Activated CD4-positive, alpha-beta T cell treated with anti-CD3 and anti-CD28 coated beads for 24 hours (primary cell): ENCODE measurements around the gene NFATC1.

Experiments
- DNase-seq, 2 donors: peaks; one replicate each; pipeline ENCODE4 v3.0.0-alpha.2; 2020; ENCODE audit warnings: low read depth in 2 of 2

The NFATC1 gene

GRCh38 chr18:79457239-79457638, 61.5 kb downstream of the NFATC1 start:
- no peak for DNase-seq

GRCh38 chr18:79457652-79458051, 61.9 kb downstream of the NFATC1 start:
- no peak for DNase-seq

DNA sequence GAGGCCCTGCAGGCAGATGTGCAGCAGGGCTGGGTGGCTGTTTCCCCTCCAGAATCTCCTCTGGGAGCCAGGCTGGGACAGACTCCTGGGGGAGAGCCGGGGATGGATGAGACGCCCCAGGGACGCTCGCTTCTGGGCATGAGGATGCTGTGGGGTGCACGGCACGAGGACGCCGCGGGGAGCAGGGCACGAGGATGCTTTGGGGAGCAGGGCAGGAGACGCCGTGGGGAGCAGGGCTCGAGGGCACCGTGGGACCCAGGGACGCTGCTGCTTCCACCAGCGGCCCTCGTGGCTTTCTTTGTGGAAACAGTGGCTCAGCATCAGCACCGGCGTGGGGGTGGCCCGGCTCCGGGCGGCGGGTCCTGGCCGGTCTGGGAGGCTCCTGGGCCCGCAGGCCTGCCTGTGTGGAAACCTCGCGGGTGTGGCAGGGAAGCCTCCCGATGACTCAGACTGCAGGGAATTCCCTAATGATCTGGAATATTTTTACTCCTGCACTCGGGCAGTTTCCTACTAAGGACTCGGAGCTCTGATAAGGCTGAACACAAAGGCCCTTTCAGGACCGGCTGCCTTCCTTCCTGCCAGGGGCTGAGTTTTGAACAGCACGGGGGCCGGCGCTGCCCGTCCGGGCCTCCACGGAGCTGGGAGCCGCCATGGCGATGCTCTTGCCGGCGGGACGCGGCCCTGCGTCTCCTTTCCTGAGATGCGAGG, 62.6 kb downstream of the NFATC1 start:
- DNase-seq, result no peak

DNA sequence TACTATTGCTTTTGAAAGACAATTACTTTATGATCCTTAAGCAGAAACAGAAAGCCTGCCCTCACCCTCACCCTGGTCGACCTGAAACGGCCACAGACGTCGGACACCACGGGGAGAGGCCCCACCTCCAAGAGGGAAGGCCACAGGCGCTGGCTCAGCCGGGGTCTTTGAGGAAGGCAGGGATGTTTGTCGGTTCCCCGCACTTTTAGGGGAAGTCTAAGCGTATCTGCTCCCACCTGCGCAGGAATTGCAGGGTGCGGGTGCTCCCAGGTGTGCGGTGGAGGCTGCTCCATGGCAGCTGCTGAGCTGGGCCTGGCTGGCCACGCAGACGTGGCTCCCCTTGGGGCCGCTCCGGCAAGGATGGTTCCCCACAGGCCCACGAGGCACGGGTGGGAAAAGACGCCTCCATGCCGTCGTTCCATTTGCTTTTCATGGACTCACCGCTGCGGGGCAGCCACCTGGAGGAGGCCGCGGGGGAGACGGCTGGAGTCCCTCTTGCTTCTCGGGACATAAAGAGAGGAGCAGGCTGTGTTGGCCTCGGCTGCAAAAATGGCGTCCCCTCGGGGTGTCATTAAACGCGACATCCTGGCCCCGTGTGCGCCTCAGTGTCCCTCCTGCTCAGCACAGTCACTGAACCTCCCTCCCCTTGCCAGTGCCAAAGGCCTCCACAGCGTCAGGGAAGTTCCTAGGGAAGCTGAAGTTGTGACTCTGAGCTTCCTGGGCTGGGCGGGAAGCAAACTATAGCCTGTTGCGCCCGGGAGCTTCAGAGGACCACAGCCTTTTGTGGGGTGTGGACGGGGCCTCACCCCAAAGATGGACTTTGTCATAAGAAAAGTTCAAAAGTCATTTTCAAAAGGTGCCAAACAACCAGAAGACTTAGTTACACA, 63.4 kb downstream of the NFATC1 start:
- DNase-seq, result no peak

- DNase-seq, result no peak
Measured at GRCh38 chr18:79459946-79460480, 64.3 kb downstream of the NFATC1 start.

DNA sequence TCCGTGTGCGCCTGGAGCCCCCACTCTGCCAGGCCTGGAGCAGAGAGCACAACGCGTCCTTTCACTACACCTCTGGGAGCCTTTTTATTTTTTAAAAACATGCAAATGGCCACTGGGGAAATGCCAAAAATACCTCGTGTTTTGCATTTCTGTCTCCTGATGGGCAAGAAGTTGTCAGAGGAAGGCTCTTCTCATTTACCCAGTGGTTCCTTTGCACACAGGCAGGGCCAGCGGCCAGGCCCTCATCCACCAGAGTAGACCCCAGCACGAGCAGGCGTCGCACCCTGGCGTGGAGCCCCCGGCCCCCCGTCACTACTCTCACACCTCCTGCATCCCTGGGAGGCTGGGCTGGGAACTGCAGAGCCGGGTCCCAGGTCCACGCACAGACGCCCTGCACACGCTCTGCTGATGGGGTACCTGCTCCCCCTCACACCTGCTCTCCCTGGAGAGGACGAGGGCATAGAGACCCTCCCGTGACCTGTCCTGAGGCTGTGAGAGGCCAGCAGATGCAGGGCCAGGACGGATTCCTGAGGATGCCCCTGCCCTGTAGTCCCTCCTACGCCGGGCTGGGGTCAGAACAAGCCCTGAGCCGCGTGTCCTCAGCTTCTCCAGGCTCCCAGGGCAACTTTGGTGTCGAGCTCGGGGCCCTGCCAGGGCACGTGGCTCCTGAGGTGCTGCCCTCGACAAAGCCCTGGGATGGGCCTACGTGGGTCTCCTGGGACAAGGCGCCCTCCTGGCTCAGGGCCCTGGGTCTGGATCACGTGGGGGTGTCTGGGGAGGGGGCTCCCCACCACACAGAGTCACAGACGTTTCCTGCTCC, 65.0 kb downstream of the NFATC1 start:
- no peak for DNase-seq

- no peak for DNase-seq
Measured at GRCh38 chr18:79461627-79462026, 65.9 kb downstream of the NFATC1 start.

DNA sequence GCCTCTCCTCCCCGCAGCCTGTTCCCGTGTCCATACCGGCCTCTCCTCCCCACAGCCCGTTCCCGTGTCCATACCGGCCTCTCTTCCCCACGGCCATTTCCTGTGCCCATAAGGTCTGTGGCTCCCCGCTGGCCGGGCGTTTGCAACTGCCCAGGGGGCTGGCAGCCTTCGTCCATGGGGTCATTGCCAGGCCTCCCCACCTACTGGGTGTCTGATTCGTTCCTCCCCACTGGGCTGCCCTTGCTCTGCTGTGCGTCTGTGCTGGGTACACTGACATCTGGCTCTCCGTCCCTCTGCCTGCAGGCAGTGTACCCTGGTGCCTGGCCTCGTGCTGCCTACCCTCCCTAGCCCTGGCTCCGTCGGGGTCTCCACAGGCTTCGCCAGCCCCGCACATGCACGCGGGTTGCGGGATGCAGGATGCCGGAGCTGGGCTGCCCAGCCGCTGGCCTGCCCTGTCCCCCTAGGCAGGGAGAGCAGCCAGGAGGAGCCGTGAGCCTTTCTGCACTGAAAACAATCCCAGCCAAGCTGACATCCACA, 67.8 kb downstream of the NFATC1 start:
- no peak for DNase-seq

GRCh38 chr18:79465392-79465991, 69.8 kb downstream of the NFATC1 start:
- DNase-seq, result no peak

- DNase-seq, result no peak
Measured at GRCh38 chr18:79466591-79466990, 70.9 kb downstream of the NFATC1 start.

- DNase-seq, result no peak
Measured at GRCh38 chr18:79467126-79467525, 71.4 kb downstream of the NFATC1 start.

DNA sequence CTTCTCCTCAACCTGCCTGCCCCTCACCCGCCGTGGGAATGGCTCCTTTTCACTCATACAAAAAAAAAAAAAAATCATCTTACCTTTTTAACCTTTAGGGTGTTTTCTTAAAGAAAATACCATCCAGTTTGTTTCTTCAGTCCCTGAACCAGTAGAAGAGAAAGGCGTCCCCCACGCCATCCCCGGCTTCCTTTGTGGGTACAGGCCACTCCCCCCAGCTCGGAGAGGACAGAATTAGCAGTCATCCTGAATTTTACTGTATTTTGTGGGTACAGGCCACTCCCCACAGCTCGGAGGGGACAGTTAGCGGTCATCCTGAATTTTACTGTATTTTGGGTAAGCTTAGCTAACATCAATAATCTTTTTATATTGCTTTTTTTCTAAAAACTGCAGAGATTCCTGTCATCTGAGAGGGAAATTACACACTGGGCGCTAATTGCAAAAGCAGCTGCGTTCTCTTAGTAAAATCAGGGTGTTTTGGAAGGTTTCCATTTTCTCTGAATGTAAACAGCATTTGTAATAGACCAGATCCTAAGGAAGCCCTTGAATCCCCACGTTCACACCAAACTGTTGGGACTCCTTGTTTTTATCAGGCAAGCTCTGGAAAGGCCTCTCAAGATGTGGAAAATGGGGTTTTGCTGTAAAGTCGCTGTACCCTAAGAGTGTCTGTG, 72.5 kb downstream of the NFATC1 start:
- no peak for DNase-seq

- no peak for DNase-seq
Measured at GRCh38 chr18:79469309-79469708, 73.6 kb downstream of the NFATC1 start.

- no peak for DNase-seq
Measured at GRCh38 chr18:79469751-79470505, 74.2 kb downstream of the NFATC1 start.

GRCh38 chr18:79470547-79470946, 74.8 kb downstream of the NFATC1 start:
- no peak for DNase-seq

GRCh38 chr18:79471046-79471445, 75.3 kb downstream of the NFATC1 start:
- no peak for DNase-seq

DNA sequence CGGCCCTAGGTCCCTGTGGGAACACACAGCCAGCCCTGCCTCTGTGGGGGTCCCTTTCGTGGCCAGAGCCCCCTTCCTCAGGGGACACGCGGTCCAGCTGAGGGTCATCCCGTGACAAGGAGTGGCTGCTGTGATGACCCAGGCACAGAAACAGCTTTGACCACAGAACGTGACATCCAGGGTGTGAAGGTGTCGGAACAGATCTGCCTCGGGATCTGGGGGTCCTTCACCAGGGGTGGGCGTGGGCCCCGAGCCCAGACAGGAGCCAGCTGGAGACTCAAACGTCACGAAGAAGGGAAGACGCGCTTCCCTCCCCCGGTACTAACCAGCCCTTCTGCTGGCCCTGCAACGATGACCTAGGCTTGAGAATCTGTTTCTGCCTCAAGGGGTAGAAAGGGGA, 75.9 kb downstream of the NFATC1 start:
- no peak for DNase-seq

DNA sequence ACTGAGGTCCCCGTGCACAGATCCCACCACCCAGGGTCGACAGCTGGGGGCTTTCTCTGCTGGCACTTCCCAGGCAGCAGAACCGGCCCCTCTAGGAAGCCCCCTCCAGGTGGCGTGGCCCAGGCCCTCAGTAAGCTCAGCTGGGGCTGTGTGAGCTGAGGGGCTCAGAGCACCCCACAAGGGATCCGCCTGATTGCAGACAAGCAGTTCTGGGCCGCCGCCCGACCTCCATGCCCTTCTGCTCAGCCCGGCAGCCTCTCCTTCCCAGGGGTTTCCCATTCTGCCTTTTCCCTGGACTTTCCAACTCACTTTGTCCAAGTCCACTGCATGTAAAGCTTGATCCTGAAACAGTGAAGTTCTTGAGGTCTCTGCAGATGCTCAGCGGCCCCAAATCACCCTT, 76.4 kb downstream of the NFATC1 start:
- no peak for DNase-seq

DNA sequence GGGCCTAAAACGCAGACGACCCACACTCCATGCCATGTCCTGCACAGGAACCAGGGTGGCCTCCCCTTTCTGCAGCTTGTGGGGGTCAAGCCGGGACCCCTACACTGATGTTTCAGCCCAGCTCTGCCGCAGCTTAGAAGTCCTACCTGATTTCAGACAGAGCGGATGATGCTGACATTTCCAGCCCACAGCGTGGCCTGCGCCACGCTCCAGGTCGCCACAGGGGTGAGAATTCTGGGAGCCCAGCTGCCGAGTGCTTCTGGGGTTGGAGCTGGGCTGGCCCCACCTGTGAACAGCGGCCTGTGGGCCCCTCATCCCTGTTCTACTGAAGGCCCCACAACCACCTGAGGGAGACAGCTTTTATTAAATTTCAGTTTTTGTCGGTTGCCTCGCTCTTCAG, 77.2 kb downstream of the NFATC1 start:
- no peak for DNase-seq
